Endodermal cell (in vitro differentiated cells): ENCODE results near the gene SPTAN1. TPM values are rescaled to one million over a fixed set of nuclear protein-coding genes. Genes with fewer than 3 reads are reported as not detected.

Source experiments
- DNase-seq: peaks from one replicate; pipeline ENCODE4 v3.0.0-alpha.2; 2017
- H3K27ac ChIP-seq: 2 replicates; pipeline ENCODE4 v1.5.1; 2013; ENCODE audit warnings: mild to moderate bottlenecking, low read depth, low read length, moderate library complexity
- H3K27me3 ChIP-seq: 2 replicates; pipeline ENCODE4 v1.6.1; 2013; ENCODE audit warnings: mild to moderate bottlenecking, low read length, moderate library complexity; ENCODE audit not compliant: insufficient read depth, control insufficient read depth, poor library complexity, severe bottlenecking
- H3K36me3 ChIP-seq: 2 replicates; pipeline ENCODE4 v1.7.0; 2013; ENCODE audit warnings: mild to moderate bottlenecking, low read length, moderate library complexity; ENCODE audit not compliant: control insufficient read depth, insufficient read depth
- H3K4me1 ChIP-seq: one replicate; pipeline ENCODE4 v1.7.0; 2013; ENCODE audit warnings: low read length; ENCODE audit not compliant: control insufficient read depth, insufficient read depth
- H3K4me3 ChIP-seq: 2 replicates; pipeline ENCODE4 v1.5.1; 2013; ENCODE audit warnings: mild to moderate bottlenecking, low read length, moderate library complexity
- H3K9ac ChIP-seq: 2 replicates; pipeline ENCODE4 v1.6.1; 2013; ENCODE audit warnings: mild to moderate bottlenecking, low read length, moderate library complexity; ENCODE audit not compliant: poor library complexity, severe bottlenecking; ENCODE audit errors: extremely low read depth
- H3K9me3 ChIP-seq: 2 replicates; pipeline ENCODE4 v1.6.1; 2013; ENCODE audit warnings: mild to moderate bottlenecking, low read length, moderate library complexity; ENCODE audit not compliant: control insufficient read depth
- H3K27ac Mint-ChIP-seq: 2 replicates; pipeline ENCODE4 v1.8.0; 2020; ENCODE audit warnings: mixed read lengths
- H3K27me3 Mint-ChIP-seq: 2 replicates; pipeline ENCODE4 v1.8.0; 2021; ENCODE audit warnings: mild to moderate bottlenecking, mixed read lengths; ENCODE audit not compliant: insufficient read depth
- H3K36me3 Mint-ChIP-seq: 2 replicates; pipeline ENCODE4 v1.8.0; 2020; ENCODE audit warnings: low read depth, mixed read lengths
- H3K4me1 Mint-ChIP-seq: 2 replicates; pipeline ENCODE4 v1.8.0; 2020; ENCODE audit warnings: mixed read lengths
- H3K4me3 Mint-ChIP-seq: 2 replicates; pipeline ENCODE4 v1.8.0; 2020; ENCODE audit warnings: mild to moderate bottlenecking, moderate library complexity, mixed read lengths
- H3K9me3 Mint-ChIP-seq: 2 replicates; pipeline ENCODE4 v1.8.0; 2020; ENCODE audit warnings: mild to moderate bottlenecking, mixed read lengths
- WGBS, 2 experiments: methylation state at CpG; one replicate each; pipeline versions ENCODE4 v1.1.5 to v1.1.7; 2013; ENCODE audit warnings: missing lambda C conversion rate in 2 of 2, mixed read lengths in 1 of 2; ENCODE audit not compliant: insufficient coverage in 1 of 2, insufficient read length in 1 of 2; 5-methylcytosine and 5-hydroxymethylcytosine counted together
- total RNA-seq, 2 donors: library from RNA; stranded (reverse); fragmentation: NEBNext Ultra II Directional in 1 of 2; extraction: Animal tissue kit (Norgen Biotek cat#: 25700) in 1 of 2; gene quantifications; 2 replicates in 1 of 2; 3 replicates in 1 of 2; pipeline ENCODE4 v1.2.1, GENCODE V29; 2021
- TF ChIP-seq, protein P1 (sequence below): fragments of 200-600 bp; sonication (generic); conservative IDR thresholded peaks from 2 replicates; pipeline ENCODE4 v1.5.0; 2021; ENCODE audit warnings: antibody characterized with exemption, mild to moderate bottlenecking

SPTAN1 gene
- total RNA-seq, 2 donors from 2014 or later = 309 to 319 TPM

DNA sequence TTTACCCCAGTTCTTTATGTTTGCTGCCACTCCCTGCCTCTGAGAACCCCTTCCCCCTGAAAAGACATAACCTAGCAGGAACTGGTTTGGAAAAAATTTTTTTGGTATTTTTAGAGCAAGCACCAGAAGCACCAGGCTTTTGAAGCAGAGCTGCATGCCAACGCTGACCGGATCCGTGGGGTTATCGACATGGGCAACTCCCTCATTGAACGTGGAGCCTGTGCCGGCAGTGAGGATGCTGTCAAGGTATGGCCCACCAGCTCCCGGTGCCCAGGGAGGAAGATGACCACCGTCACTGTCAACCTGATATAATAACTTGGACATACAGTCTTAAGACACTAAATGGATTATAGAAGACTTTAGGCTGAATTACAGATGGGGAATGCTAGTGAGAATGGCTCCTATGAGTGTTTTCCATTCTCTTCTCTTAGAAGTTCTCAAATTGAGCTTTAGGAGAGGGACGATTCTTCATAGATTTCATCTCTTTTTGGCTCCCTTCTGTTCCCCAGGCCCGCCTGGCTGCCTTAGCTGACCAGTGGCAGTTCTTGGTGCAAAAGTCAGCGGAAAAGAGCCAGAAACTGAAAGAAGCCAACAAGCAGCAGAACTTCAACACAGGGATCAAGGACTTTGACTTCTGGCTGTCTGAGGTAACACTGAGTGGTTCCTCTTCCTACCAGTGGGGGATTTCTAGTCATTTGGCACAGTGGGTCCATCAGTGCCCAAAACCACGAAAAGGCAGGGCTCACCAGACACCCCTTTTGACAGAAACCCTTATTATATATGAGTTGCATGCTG lies 59.4 kb downstream of the SPTAN1 start:
- no peak overlapping the region for H3K27ac ChIP-seq
- no peak overlapping the region for H3K4me3 Mint-ChIP-seq
- TF ChIP-seq, protein P1, sequence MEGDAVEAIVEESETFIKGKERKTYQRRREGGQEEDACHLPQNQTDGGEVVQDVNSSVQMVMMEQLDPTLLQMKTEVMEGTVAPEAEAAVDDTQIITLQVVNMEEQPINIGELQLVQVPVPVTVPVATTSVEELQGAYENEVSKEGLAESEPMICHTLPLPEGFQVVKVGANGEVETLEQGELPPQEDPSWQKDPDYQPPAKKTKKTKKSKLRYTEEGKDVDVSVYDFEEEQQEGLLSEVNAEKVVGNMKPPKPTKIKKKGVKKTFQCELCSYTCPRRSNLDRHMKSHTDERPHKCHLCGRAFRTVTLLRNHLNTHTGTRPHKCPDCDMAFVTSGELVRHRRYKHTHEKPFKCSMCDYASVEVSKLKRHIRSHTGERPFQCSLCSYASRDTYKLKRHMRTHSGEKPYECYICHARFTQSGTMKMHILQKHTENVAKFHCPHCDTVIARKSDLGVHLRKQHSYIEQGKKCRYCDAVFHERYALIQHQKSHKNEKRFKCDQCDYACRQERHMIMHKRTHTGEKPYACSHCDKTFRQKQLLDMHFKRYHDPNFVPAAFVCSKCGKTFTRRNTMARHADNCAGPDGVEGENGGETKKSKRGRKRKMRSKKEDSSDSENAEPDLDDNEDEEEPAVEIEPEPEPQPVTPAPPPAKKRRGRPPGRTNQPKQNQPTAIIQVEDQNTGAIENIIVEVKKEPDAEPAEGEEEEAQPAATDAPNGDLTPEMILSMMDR = no peak
- DNase-seq = no peak
- peak overlapping the region; percentile 39 for H3K27ac Mint-ChIP-seq
- no peaks in the 10 kb centered on the region for H3K9me3 ChIP-seq
- no peaks in the 10 kb centered on the region for H3K4me1 Mint-ChIP-seq
- H3K9ac ChIP-seq = no peak overlapping the region
- H3K4me3 ChIP-seq = no peak overlapping the region
- no peaks in the 10 kb centered on the region for H3K4me1 ChIP-seq
- no peaks in the 10 kb centered on the region for H3K27me3 ChIP-seq
- no peaks in the 10 kb centered on the region for H3K27me3 Mint-ChIP-seq
- H3K36me3 Mint-ChIP-seq = peaks cover 82% of the 10 kb centered on the region
- peaks cover 94% of the 10 kb centered on the region for H3K36me3 ChIP-seq
- 97 to 98% methylated on average over 10 to 12 of the region's 12 CpGs for WGBS, 2 experiments
- no peaks in the 10 kb centered on the region for H3K9me3 Mint-ChIP-seq

DNA sequence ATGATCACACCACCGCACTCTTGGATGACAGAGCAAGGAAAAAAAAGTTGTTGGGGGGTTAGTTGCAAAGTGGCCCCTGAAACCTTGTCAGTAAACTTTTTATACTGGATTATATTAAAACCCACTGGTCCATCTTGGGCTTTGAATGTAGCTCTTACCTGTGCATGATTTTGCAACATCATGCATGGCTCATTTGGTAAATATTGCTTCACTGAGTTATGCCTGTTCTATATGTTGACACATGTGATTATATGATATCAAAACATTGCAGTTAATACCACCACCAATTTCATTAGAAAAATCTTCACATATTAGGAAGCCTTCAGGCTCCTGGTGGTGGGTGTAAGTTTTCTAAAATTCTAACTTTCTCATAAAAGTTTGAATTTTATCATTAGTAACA lies 62.3 kb downstream of the SPTAN1 start:
- Histone ChIP-seq H3K9ac (no peak overlapping the region), H3K27me3 (no peaks in the 10 kb centered on the region), H3K27ac (no peak overlapping the region), H3K9me3 (no peaks in the 10 kb centered on the region), H3K36me3 (peaks cover 90% of the 10 kb centered on the region), H3K4me3 (no peak overlapping the region), H3K4me1 (no peaks in the 10 kb centered on the region)
- Mint-ChIP-seq H3K27me3 (no peaks in the 10 kb centered on the region), H3K36me3 (peaks cover 78% of the 10 kb centered on the region), H3K27ac (no peak overlapping the region), H3K4me1 (no peaks in the 10 kb centered on the region), H3K4me3 (no peak overlapping the region), H3K9me3 (no peaks in the 10 kb centered on the region)
- WGBS, 2 experiments = 91% methylated on average over 1 of the region's 1 CpG; no CpG with 5 or more reads in 1 of the 2 experiments
- TF ChIP-seq, protein P1 = no peak
- no peak for DNase-seq

DNA sequence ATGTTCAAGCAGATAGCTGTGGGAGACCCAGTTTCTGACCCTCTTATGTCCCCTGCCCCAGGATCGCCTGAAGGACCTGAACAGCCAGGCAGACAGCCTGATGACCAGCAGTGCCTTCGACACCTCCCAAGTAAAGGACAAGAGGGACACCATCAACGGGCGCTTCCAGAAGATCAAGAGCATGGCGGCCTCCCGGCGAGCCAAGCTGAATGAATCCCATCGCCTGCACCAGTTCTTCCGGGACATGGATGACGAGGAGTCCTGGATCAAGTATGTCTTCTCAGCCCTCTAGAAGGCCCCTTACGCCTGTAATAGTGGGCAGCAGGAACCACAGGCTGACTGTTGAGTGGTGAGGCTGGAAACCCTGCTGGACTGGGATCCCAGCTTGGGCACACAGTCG lies 63.2 kb downstream of the SPTAN1 start:
- Histone ChIP-seq H3K4me3 (no peak overlapping the region), H3K27me3 (no peaks in the 10 kb centered on the region), H3K9ac (no peak overlapping the region), H3K4me1 (no peaks in the 10 kb centered on the region), H3K9me3 (no peaks in the 10 kb centered on the region), H3K36me3 (peaks cover 90% of the 10 kb centered on the region), H3K27ac (no peak overlapping the region)
- Mint-ChIP-seq H3K36me3 (peaks cover 78% of the 10 kb centered on the region), H3K27me3 (no peaks in the 10 kb centered on the region), H3K4me3 (no peak overlapping the region), H3K27ac (no peak overlapping the region), H3K4me1 (no peaks in the 10 kb centered on the region), H3K9me3 (no peaks in the 10 kb centered on the region)
- 96% methylated on average over 9 to 12 of the region's 12 CpGs for WGBS, 2 experiments
- no peak for DNase-seq
- TF ChIP-seq, protein P1 = no peak
